WTC11 (cell line): ENCODE data around the gene COX19.

Experiments
- ESRRA ChIP-seq: sonication (generic); formaldehyde crosslinking; IDR thresholded peaks from 2 replicates; pipeline ENCODE4 v1.8.1; 2022; ENCODE audit warnings: mild to moderate bottlenecking, missing genetic modification reagents, borderline replicate concordance
- FOXP1 ChIP-seq: sonication (generic); formaldehyde crosslinking; IDR thresholded peaks from 2 replicates; pipeline ENCODE4 v1.8.0; 2022; ENCODE audit warnings: missing genetic modification reagents, mild to moderate bottlenecking, moderate library complexity, borderline replicate concordance
- GABPB1 ChIP-seq: sonication (generic); formaldehyde crosslinking; IDR thresholded peaks from 2 replicates; pipeline ENCODE4 v1.8.1; 2023; ENCODE audit warnings: mild to moderate bottlenecking, missing genetic modification reagents
- TF ChIP-seq, protein P1 (sequence below): sonication (generic); formaldehyde crosslinking; IDR thresholded peaks from 2 replicates; pipeline ENCODE4 v1.8.0; 2023; ENCODE audit warnings: mild to moderate bottlenecking, missing genetic modification reagents
- TF ChIP-seq, protein P2 (sequence below): fragments of 250-450 bp; sonication (Bioruptor Pico); IDR thresholded peaks from 2 replicates; pipeline ENCODE4 v1.9.0; 2021; ENCODE audit warnings: mild to moderate bottlenecking
- TF ChIP-seq, protein P3 (sequence below): sonication (generic); formaldehyde crosslinking; IDR thresholded peaks from 2 replicates; pipeline ENCODE4 v1.8.0; 2022; ENCODE audit warnings: mild to moderate bottlenecking, missing genetic modification reagents
- TF ChIP-seq, protein P4 (sequence below): fragments of 200-600 bp; IDR thresholded peaks from 2 replicates; pipeline ENCODE4 v1.8.0; 2022; ENCODE audit warnings: antibody characterized with exemption

DNA sequence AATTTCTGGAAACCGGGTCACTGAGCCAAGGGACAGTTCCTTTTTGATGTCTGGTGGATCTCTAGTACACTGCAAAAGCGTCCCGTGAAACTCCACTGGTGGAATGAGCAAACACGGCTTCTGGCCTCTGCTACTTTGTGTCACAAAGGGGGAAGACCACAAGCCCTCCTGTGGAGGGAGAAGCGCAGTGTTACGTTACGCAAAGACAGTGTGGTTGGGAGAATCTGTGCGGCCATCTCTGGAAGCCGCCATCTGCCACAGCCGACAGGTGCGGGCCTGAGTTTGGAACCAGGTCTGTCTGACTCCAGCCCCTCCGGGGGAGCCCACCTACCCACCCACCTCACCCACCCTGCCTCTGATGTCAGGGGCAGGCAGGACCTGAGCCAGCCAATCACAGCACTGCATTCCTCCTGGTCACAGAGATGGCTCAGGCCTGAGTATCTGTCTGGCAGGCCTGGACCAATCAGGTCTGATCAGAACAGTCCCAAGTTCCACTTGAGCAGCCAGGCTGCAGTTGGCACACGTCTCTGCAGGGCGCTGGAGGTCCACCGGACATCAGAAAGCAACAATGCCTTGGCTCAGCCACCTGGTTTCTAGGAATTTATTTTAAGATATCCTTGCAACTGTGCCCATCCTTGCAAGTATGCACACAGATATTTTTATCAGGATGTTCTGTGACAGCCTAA is 4.7 kb upstream of the COX19 start:
- TF ChIP-seq, protein P1, sequence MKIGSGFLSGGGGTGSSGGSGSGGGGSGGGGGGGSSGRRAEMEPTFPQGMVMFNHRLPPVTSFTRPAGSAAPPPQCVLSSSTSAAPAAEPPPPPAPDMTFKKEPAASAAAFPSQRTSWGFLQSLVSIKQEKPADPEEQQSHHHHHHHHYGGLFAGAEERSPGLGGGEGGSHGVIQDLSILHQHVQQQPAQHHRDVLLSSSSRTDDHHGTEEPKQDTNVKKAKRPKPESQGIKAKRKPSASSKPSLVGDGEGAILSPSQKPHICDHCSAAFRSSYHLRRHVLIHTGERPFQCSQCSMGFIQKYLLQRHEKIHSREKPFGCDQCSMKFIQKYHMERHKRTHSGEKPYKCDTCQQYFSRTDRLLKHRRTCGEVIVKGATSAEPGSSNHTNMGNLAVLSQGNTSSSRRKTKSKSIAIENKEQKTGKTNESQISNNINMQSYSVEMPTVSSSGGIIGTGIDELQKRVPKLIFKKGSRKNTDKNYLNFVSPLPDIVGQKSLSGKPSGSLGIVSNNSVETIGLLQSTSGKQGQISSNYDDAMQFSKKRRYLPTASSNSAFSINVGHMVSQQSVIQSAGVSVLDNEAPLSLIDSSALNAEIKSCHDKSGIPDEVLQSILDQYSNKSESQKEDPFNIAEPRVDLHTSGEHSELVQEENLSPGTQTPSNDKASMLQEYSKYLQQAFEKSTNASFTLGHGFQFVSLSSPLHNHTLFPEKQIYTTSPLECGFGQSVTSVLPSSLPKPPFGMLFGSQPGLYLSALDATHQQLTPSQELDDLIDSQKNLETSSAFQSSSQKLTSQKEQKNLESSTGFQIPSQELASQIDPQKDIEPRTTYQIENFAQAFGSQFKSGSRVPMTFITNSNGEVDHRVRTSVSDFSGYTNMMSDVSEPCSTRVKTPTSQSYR = no peak
- TF ChIP-seq, protein P2, sequence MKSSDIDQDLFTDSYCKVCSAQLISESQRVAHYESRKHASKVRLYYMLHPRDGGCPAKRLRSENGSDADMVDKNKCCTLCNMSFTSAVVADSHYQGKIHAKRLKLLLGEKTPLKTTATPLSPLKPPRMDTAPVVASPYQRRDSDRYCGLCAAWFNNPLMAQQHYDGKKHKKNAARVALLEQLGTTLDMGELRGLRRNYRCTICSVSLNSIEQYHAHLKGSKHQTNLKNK (CRISPR knock-in tag) = no peak
- no peak for TF ChIP-seq ESRRA
- TF ChIP-seq, protein P3, sequence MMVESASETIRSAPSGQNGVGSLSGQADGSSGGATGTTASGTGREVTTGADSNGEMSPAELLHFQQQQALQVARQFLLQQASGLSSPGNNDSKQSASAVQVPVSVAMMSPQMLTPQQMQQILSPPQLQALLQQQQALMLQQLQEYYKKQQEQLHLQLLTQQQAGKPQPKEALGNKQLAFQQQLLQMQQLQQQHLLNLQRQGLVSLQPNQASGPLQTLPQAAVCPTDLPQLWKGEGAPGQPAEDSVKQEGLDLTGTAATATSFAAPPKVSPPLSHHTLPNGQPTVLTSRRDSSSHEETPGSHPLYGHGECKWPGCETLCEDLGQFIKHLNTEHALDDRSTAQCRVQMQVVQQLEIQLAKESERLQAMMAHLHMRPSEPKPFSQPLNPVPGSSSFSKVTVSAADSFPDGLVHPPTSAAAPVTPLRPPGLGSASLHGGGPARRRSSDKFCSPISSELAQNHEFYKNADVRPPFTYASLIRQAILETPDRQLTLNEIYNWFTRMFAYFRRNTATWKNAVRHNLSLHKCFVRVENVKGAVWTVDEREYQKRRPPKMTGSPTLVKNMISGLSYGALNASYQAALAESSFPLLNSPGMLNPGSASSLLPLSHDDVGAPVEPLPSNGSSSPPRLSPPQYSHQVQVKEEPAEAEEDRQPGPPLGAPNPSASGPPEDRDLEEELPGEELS (CRISPR knock-in tag) = no peak
- no peak for TF ChIP-seq FOXP1 (CRISPR knock-in tag)
- TF ChIP-seq, protein P4, sequence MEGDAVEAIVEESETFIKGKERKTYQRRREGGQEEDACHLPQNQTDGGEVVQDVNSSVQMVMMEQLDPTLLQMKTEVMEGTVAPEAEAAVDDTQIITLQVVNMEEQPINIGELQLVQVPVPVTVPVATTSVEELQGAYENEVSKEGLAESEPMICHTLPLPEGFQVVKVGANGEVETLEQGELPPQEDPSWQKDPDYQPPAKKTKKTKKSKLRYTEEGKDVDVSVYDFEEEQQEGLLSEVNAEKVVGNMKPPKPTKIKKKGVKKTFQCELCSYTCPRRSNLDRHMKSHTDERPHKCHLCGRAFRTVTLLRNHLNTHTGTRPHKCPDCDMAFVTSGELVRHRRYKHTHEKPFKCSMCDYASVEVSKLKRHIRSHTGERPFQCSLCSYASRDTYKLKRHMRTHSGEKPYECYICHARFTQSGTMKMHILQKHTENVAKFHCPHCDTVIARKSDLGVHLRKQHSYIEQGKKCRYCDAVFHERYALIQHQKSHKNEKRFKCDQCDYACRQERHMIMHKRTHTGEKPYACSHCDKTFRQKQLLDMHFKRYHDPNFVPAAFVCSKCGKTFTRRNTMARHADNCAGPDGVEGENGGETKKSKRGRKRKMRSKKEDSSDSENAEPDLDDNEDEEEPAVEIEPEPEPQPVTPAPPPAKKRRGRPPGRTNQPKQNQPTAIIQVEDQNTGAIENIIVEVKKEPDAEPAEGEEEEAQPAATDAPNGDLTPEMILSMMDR = no peak
- no peak for TF ChIP-seq GABPB1 (CRISPR knock-in tag)
